ENCODE results near the gene CUTC. TPM values are rescaled to one million over a fixed set of nuclear protein-coding genes. Genes with fewer than 3 reads are reported as not detected.
"Not testable (repeated sequence)": the region's sequence is repeated elsewhere in the genome, so short reads cannot be mapped to it uniquely, and the experiment has no call there.

The CUTC gene
- total and polyA plus RNA-seq, 4 donors, result 13.0 to 24.7 (median 20.6) TPM

GRCh38 chr10:99742254-99742653, 10.2 kb downstream of the CUTC start:
- Histone ChIP-seq H3K36me3 (ENCODE audit: control insufficient read depth in 4 of 4, insufficient read depth in 4 of 4, low read length in 4 of 4) (peaks cover 21 to 51% (median 39%) of the 10 kb centered on the region in 4 donors), H3K9ac (ENCODE audit: insufficient read depth in 1 of 2, low read length in 2 of 2) (no peak overlapping the region), H3K9me3 (ENCODE audit: control insufficient read depth in 4 of 4, insufficient read depth in 3 of 4, low read length in 3 of 4) (peaks cover 0 to 12% (median 0%) of the 10 kb centered on the region in 4 donors), H3K4me1 (ENCODE audit: control insufficient read depth in 5 of 5, insufficient read depth in 5 of 5, low read length in 5 of 5) (peaks cover 0 to 4% (median 0%) of the 10 kb centered on the region in 5 donors), H3K4me3 (no peak overlapping the region), H3K27ac (ENCODE audit: low read depth in 1 of 2, low read length in 1 of 2) (no peak overlapping the region), H3K27me3 (ENCODE audit: control insufficient read depth in 3 of 3, insufficient read depth in 3 of 3, low read length in 2 of 3) (no peaks in the 10 kb centered on the region)
- DNase-seq (no peak), ATAC-seq (ENCODE audit: insufficient read depth, low FRiP score) (no peak)
- TF ChIP-seq, protein P1, sequence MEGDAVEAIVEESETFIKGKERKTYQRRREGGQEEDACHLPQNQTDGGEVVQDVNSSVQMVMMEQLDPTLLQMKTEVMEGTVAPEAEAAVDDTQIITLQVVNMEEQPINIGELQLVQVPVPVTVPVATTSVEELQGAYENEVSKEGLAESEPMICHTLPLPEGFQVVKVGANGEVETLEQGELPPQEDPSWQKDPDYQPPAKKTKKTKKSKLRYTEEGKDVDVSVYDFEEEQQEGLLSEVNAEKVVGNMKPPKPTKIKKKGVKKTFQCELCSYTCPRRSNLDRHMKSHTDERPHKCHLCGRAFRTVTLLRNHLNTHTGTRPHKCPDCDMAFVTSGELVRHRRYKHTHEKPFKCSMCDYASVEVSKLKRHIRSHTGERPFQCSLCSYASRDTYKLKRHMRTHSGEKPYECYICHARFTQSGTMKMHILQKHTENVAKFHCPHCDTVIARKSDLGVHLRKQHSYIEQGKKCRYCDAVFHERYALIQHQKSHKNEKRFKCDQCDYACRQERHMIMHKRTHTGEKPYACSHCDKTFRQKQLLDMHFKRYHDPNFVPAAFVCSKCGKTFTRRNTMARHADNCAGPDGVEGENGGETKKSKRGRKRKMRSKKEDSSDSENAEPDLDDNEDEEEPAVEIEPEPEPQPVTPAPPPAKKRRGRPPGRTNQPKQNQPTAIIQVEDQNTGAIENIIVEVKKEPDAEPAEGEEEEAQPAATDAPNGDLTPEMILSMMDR (IDR thresholded peaks at IDR 0.05; ENCODE audit: control extremely low read depth, extremely low read depth), result no peak

GRCh38 chr10:99742701-99743100, 10.7 kb downstream of the CUTC start:
- peaks cover 0 to 4% (median 0%) of the 10 kb centered on the region in 5 donors for H3K4me1 ChIP-seq (ENCODE audit: control insufficient read depth in 5 of 5, insufficient read depth in 5 of 5, low read length in 5 of 5)
- no peaks in the 10 kb centered on the region for H3K27me3 ChIP-seq (ENCODE audit: control insufficient read depth in 3 of 3, insufficient read depth in 3 of 3, low read length in 2 of 3)
- no peak overlapping the region for H3K4me3 ChIP-seq
- DNase-seq, result no peak
- peaks cover 0 to 12% (median 0%) of the 10 kb centered on the region in 4 donors for H3K9me3 ChIP-seq (ENCODE audit: control insufficient read depth in 4 of 4, insufficient read depth in 3 of 4, low read length in 3 of 4)
- H3K27ac ChIP-seq (ENCODE audit: low read depth in 1 of 2, low read length in 1 of 2), result no peak overlapping the region
- peaks cover 22 to 51% (median 40%) of the 10 kb centered on the region in 4 donors for H3K36me3 ChIP-seq (ENCODE audit: control insufficient read depth in 4 of 4, insufficient read depth in 4 of 4, low read length in 4 of 4)
- TF ChIP-seq, protein P1 (IDR thresholded peaks at IDR 0.05; ENCODE audit: control extremely low read depth, extremely low read depth), result no peak
- 88 to 92% methylated on average over 2 of the region's 2 CpGs for WGBS, 2 donors
- no peak for ATAC-seq (ENCODE audit: insufficient read depth, low FRiP score)
- no peak overlapping the region for H3K9ac ChIP-seq (ENCODE audit: insufficient read depth in 1 of 2, low read length in 2 of 2)

- Histone ChIP-seq H3K27ac (ENCODE audit: low read depth in 1 of 2, low read length in 1 of 2) (no peak overlapping the region), H3K9me3 (ENCODE audit: control insufficient read depth in 4 of 4, insufficient read depth in 3 of 4, low read length in 3 of 4) (peaks cover 0 to 12% (median 0%) of the 10 kb centered on the region in 4 donors), H3K36me3 (ENCODE audit: control insufficient read depth in 4 of 4, insufficient read depth in 4 of 4, low read length in 4 of 4) (peaks cover 22 to 50% (median 42%) of the 10 kb centered on the region in 4 donors), H3K4me1 (ENCODE audit: control insufficient read depth in 5 of 5, insufficient read depth in 5 of 5, low read length in 5 of 5) (peaks cover 0 to 8% (median 0%) of the 10 kb centered on the region in 5 donors), H3K4me3 (no peak overlapping the region), H3K27me3 (ENCODE audit: control insufficient read depth in 3 of 3, insufficient read depth in 3 of 3, low read length in 2 of 3) (no peaks in the 10 kb centered on the region), H3K9ac (ENCODE audit: insufficient read depth in 1 of 2, low read length in 2 of 2) (no peak overlapping the region)
- DNase-seq (no peak), ATAC-seq (ENCODE audit: insufficient read depth, low FRiP score) (no peak)
- TF ChIP-seq, protein P1 (IDR thresholded peaks at IDR 0.05; ENCODE audit: control extremely low read depth, extremely low read depth), result no peak
- WGBS, 2 donors, result 89 to 96% methylated on average over 3 of the region's 3 CpGs
Observed at GRCh38 chr10:99743841-99744240, 11.8 kb downstream of the CUTC start.

- H3K27ac ChIP-seq (ENCODE audit: low read depth in 1 of 2, low read length in 1 of 2); H3K4me3 ChIP-seq; DNase-seq; H3K9ac ChIP-seq (ENCODE audit: insufficient read depth in 1 of 2, low read length in 2 of 2); H3K27me3 ChIP-seq (ENCODE audit: control insufficient read depth in 3 of 3, insufficient read depth in 3 of 3, low read length in 2 of 3); ATAC-seq (ENCODE audit: insufficient read depth, low FRiP score); H3K9me3 ChIP-seq (ENCODE audit: control insufficient read depth in 4 of 4, insufficient read depth in 3 of 4, low read length in 3 of 4): not testable (repeated sequence)
- peaks cover 0 to 10% (median 0%) of the 10 kb centered on the region in 5 donors for H3K4me1 ChIP-seq (ENCODE audit: control insufficient read depth in 5 of 5, insufficient read depth in 5 of 5, low read length in 5 of 5)
- H3K36me3 ChIP-seq (ENCODE audit: control insufficient read depth in 4 of 4, insufficient read depth in 4 of 4, low read length in 4 of 4), result peaks cover 21 to 39% (median 28%) of the 10 kb centered on the region in 4 donors
- WGBS, 2 donors, result 88 to 93% methylated on average over 2 of the region's 2 CpGs
Observed at GRCh38 chr10:99746166-99746565, 14.1 kb downstream of the CUTC start.

Data from lung (tissue), 12 donors.